ENCODE results near the gene POLR2H. TPM values are rescaled to one million over a fixed set of nuclear protein-coding genes. Genes with fewer than 3 reads are reported as not detected.

Gene POLR2H
- total RNA-seq, 1 donor from 2014 or later: 87.8 TPM

DNA sequence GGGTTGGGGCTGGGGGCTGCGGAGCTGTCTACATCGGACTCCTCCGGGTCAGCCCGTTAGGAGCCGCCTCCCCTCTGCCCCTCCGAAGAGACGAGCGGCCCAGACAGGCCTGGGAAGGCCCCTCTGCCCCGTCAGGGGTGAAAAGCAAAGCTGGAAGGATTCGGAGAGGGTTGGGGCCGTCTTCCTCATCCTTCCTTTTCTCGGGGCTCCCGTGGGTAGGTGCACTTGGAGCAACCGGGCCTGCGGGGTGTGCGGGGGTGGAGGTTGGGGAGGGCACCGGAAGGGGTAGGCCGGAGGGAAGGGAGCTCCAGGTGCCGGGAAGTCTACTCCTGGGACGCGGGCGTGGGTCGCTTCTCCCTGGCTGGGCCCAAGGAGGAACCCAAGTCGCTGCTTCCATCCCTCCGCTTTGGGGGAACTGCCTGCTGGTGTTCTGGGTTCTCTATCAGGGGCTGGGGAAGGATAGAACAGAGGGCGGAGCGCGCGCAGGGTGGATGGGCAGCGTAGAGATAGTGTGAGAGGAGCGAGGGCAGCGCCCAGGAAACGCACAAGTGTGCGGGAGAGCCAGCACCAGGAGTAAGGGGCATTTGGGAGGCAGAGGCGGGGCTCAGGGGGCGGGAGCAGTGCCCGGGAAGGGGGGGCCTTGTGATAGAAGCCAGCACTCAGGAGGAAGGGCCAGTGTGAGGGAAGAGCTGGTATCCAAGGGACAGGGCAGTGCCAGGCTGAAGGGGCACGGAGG lies 590 bp downstream of the POLR2H start:
- peak overlapping the region; percentile 99 for H3K27ac Mint-ChIP-seq
- H3K36me3 Mint-ChIP-seq: peaks cover 20% of the 10 kb centered on the region
- peak overlapping the region; percentile 99 for H3K4me3 Mint-ChIP-seq
- TF ChIP-seq, protein P1, sequence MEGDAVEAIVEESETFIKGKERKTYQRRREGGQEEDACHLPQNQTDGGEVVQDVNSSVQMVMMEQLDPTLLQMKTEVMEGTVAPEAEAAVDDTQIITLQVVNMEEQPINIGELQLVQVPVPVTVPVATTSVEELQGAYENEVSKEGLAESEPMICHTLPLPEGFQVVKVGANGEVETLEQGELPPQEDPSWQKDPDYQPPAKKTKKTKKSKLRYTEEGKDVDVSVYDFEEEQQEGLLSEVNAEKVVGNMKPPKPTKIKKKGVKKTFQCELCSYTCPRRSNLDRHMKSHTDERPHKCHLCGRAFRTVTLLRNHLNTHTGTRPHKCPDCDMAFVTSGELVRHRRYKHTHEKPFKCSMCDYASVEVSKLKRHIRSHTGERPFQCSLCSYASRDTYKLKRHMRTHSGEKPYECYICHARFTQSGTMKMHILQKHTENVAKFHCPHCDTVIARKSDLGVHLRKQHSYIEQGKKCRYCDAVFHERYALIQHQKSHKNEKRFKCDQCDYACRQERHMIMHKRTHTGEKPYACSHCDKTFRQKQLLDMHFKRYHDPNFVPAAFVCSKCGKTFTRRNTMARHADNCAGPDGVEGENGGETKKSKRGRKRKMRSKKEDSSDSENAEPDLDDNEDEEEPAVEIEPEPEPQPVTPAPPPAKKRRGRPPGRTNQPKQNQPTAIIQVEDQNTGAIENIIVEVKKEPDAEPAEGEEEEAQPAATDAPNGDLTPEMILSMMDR (conservative IDR thresholded peaks at IDR 0.05): no peak
- H3K4me1 Mint-ChIP-seq (ENCODE audit: unreplicated experiment): peaks cover 24% of the 10 kb centered on the region
- H3K9me3 Mint-ChIP-seq: no peaks in the 10 kb centered on the region
- H3K27me3 Mint-ChIP-seq: no peaks in the 10 kb centered on the region
- no peak for DNase-seq (ENCODE audit: extremely low spot score, unreplicated experiment)

GRCh38 chr3:184362668-184363546 lies 1.4 kb downstream of the POLR2H start:
- Mint-ChIP-seq H3K27me3 (no peaks in the 10 kb centered on the region), H3K4me3 (peak overlapping the region; percentile 99), H3K9me3 (no peaks in the 10 kb centered on the region), H3K4me1 (ENCODE audit: unreplicated experiment) (peaks cover 28% of the 10 kb centered on the region), H3K36me3 (peaks cover 24% of the 10 kb centered on the region), H3K27ac (peak overlapping the region; percentile 99)
- TF ChIP-seq, protein P1 (conservative IDR thresholded peaks at IDR 0.05): peak; percentile 68
- peak; percentile 97 for DNase-seq (ENCODE audit: extremely low spot score, unreplicated experiment)

DNA sequence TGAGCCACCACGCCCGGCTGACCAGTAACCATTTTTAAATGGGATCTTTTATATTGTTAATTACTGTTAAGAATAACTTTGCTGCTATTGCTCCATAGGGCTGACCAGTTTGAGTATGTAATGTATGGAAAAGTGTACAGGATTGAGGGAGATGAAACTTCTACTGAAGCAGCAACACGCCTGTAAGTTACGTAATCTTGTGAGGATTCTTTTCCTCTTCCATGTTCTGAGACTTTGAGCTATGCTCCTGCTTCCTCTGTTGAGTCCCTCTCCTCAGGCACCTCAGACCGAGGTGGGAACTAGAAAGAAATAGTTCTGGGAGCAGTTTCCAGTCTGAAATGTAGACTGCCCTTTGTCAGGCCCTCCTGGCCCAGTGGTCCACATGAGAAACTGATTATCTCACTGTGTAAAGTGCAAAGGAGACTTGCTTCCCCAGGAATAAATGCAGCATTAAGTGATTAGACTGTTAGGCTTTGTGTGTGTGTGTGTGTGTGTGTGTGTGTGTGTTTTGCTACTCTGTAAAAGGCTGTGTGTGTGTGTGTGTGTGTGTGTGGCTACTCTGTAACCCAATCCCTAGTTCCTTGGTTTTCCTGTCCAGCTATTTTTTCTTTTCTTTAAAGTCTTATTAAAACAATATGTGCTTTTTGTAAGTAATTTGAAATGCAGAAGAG lies 5.2 kb downstream of the POLR2H start:
- Mint-ChIP-seq H3K4me3 (peak overlapping the region; percentile 66), H3K36me3 (peaks cover 45% of the 10 kb centered on the region), H3K4me1 (ENCODE audit: unreplicated experiment) (peaks cover 28% of the 10 kb centered on the region), H3K9me3 (no peaks in the 10 kb centered on the region), H3K27ac (peak overlapping the region; percentile 78), H3K27me3 (peaks cover 3% of the 10 kb centered on the region)
- DNase-seq (ENCODE audit: extremely low spot score, unreplicated experiment): no peak
- TF ChIP-seq, protein P1 (conservative IDR thresholded peaks at IDR 0.05): no peak

- Mint-ChIP-seq H3K4me1 (ENCODE audit: unreplicated experiment) (peaks cover 36% of the 10 kb centered on the region), H3K27me3 (peaks cover 4% of the 10 kb centered on the region), H3K36me3 (peaks cover 45% of the 10 kb centered on the region), H3K4me3 (no peak overlapping the region), H3K9me3 (no peaks in the 10 kb centered on the region), H3K27ac (no peak overlapping the region)
- TF ChIP-seq, protein P1 (conservative IDR thresholded peaks at IDR 0.05): no peak
- DNase-seq (ENCODE audit: extremely low spot score, unreplicated experiment): no peak
Observed at GRCh38 chr3:184368116-184368515, 6.6 kb downstream of the POLR2H start.

- H3K36me3 Mint-ChIP-seq: peaks cover 45% of the 10 kb centered on the region
- H3K27me3 Mint-ChIP-seq: peaks cover 4% of the 10 kb centered on the region
- TF ChIP-seq, protein P1 (conservative IDR thresholded peaks at IDR 0.05): no peak
- H3K4me1 Mint-ChIP-seq (ENCODE audit: unreplicated experiment): peaks cover 36% of the 10 kb centered on the region
- H3K9me3 Mint-ChIP-seq: no peaks in the 10 kb centered on the region
- no peak for DNase-seq (ENCODE audit: extremely low spot score, unreplicated experiment)
- no peak overlapping the region for H3K4me3 Mint-ChIP-seq
- no peak overlapping the region for H3K27ac Mint-ChIP-seq
Observed at GRCh38 chr3:184368586-184369183, 7.2 kb downstream of the POLR2H start.
